T follicular helper cell (primary cell): Measurements from ENCODE around the gene TPSB2.
A peak's percentile ranks its signal among the peaks of the same experiment; 100 is the strongest.
"Not testable (repeated sequence)": the region's sequence is repeated elsewhere in the genome, so short reads cannot be mapped to it uniquely, and the experiment has no call there.

Experiments
- DNase-seq: peaks from one replicate; pipeline ENCODE4 v3.0.0-alpha.2; 2020; ENCODE audit warnings: low read depth

TPSB2 gene

DNA sequence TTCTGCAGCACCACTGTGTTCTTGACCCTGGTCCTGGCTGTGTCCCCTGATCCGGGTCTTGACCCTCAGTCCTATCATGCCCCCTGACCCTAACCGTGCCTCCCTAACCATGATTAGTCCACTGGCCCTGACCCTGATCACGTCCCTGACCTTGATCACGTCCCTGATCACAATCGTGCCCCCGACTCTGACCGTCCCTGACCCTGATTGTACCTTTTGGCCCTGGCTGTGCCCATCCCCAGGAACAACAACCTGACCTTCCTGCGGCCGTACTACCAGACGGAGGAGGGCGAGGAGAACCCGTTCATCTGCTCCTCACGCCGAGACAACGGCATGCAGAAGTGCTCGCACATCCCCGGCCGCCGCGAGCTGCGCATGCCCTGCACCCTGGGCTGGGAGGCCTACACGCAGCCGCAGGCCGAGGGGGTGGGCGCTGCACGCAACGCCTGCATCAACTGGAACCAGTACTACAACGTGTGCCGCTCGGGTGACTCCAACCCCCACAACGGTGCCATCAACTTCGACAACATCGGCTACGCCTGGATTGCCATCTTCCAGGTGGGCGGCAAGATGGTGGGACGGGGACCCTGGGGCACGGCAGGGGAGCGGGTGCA is 29.9 kb downstream of the TPSB2 start:
- DNase-seq, result no peak

DNA sequence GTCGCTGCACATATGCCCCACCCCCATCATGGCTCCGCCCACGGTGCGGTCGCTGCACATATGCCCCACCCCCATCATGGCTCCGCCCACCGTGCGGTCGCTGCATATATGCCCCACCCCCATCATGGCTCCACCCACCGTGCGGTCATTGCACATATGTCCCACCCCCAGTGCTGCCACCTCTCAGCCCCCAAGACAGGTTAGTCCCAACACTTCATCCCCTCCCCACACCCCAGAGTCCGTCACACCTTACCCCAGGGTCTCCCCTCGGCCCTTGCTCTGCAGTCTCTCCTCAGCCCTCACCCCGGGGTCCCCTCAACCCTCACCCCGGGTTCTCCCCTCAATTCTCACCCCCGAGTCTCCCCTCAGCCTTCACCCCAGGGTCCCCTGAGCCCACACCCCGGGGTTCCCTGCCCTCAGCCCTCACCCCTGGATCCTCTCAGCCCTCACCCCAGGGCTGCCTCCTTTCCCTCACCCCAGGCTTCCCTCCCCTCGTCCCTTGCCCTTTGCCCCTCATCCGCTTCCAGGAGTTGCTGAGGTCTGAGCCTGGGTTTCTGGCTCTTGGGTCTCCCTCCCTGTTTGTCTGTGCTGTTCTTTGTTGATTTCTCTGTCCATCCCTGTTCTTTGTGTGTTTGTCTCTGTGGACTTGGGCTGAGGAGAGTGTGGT is 30.5 kb downstream of the TPSB2 start:
- DNase-seq, result no peak

DNA sequence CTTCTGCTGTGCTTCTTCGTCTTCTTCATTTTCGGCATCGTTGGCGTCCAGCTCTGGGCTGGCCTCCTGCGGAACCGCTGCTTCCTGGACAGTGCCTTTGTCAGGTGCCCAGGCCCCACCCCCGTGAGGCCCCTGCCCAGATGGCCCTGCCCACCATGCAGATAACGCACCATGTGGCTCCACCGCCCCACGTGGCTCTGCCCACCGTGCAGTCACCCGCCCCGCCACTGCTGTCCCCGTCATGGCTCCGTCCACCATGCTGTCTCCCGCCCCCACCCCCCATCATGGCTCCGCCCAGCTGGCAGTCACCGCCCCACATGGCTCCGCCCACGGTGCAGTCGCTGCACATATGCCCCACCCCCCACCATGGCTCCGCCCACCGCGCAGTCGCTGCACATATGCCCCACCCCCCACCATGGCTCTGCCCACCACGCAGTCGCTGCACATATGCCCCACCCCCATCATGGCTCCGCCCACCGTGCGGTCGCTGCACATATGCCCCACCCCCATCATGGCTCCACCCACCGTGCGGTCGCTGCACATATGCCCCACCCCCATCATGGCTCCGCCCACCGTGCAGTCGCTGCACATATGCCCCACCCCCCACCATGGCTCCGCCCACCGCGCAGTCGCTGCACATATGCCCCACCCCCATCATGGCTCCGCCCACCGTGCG is 31.2 kb downstream of the TPSB2 start:
- DNase-seq, result not testable (repeated sequence)

DNA sequence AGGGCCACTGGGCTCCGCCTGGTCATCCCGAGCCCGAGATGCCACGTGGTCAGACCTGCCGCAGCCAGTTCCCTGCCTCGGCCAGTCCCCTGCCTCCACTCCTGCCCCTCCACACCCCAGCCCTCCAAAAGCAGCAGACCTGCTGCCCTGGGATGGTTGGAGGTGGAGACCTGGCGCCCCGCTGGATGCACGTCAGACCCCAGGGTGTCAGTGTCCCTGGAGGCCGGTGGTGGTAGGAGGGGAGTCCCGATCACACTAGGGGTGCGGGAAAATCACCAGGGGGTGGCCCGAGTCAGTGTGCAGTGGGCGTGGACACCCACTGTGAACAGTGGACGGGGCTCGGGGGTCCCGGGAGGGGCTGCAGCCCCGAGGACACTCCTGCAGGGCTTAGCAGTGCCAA is 31.8 kb downstream of the TPSB2 start:
- DNase-seq, result no peak

DNA sequence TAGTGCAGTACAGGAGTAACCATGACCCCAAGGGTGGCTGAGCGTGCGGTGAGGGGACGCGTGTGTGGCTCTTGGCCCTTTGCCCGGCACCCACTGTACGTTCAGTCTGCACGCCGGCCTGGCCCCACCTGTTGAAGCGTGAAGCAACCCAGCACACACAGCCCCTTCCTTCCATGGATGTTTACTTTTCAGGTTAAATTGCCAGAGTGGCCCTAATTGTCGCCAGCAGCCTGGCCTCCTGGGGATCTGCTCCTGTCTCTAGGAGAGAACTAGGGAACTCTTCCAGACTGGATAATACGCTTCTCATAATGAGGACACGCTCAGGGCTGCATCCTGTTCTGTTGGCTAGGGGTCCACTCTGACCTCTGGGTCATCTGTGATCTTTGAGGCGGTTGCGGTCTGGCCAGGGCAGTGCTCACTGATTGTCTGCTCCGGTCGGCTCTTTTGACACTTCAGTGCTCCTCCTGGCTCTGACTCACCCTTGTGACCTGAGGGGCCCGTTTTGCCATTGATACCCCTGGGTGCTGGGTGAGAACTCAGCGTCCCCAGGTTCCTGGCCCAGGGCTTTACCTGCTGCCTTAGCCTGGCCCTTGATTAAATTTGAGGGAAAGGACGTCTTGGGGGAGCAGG is 32.6 kb downstream of the TPSB2 start:
- no peak for DNase-seq

DNA sequence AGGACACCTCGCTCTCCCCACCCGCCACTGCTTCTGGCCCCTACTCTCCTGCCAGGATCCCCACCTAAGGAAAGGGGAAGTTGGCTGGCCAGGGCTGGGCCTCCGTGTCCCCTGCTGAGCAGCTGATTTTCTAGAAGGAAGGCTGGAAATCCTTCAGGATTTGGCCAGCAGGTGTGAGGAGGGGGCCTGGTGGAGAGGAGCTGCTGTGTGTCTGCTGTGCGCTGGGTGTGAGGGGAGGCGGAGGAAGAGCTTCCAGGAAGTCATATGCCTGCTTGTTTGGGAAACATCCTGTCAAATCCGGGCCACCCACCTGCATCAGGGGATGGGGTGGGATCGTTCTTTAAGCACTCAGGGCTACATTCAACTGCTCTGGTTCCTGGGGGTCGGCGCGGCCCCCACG is 33.5 kb downstream of the TPSB2 start:
- DNase-seq, result no peak

DNA sequence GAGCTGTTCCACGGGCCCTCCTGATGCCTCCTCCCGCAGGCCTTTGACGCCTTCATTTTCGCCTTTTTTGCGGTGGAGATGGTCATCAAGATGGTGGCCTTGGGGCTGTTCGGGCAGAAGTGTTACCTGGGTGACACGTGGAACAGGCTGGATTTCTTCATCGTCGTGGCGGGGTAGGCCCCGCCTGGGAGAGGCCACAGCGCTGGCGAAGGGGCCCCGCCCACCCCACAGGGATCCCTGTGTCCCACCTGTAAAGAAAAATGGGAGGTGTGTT is 34.7 kb downstream of the TPSB2 start:
- DNase-seq, result no peak

DNA sequence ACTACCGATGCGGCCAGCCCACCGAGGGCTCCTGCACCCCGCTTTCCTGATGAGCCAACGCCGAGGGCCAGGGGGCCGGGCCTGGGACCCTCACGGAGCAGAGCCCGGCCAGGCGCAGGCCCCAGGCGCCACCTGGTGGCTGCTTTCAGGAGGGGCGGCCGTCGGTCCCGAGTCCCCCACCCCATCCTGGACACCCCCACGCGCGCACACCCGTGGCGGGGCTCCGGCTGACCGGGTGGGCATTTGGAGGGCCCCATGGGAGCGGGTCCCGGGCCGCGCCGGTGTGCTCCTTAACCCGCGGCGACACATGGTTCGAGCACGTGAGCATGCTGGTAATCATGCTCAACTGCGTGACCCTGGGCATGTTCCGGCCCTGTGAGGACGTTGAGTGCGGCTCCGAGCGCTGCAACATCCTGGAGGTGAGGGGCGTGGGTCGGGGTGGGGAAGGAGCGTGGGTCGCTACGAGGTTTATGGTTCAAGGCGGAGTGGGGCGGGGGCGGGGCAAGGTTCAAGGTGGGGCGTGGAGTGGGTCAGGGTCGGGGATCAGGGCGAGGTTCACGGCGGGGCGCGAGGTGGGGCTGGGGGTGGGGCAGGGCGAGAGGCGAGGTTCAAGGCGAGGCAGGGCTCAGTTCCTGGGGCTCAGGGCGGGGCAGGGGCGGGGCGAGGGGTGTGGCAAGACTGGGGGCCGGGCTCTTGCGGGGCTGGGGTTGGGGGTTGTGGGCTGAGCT is 35.2 kb downstream of the TPSB2 start:
- no peak for DNase-seq

DNA sequence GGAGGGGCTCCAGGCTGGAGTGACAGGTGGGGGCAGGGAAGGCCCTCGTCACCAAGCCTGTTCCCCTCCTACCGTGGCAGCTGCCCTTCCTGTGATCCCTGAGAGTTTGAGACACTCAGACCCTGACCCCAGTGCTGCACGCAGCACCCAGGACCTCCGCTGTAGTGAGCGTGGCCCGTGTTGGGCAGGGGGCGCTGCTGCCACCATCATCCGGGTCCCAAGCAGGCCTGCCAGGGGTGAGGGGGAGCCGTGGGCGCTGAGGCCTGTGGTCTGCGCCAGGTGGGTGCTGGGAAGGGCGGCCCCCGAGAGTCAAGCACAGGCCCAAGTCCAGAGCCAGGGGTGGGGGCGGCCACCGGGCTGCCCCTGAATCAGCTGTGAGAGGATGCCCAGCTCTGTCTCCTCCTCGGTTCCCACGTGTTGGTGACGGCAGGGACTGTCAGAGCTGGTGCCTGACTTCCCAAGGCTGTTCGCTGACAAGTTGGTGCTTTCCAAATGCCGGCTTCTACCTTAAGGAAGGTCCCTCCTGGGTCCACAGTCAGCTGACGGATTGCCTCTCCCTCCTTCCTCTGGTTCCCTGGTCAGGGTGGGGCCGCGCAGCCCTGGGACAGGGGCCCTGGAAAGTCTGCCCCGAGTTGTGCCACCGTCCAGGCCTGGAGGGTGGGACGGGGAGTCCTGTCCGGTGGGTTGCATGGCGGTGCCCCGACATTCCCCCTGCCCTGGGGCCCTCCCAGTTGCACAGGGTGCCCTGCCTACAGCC is 36.0 kb downstream of the TPSB2 start:
- no peak for DNase-seq

DNA sequence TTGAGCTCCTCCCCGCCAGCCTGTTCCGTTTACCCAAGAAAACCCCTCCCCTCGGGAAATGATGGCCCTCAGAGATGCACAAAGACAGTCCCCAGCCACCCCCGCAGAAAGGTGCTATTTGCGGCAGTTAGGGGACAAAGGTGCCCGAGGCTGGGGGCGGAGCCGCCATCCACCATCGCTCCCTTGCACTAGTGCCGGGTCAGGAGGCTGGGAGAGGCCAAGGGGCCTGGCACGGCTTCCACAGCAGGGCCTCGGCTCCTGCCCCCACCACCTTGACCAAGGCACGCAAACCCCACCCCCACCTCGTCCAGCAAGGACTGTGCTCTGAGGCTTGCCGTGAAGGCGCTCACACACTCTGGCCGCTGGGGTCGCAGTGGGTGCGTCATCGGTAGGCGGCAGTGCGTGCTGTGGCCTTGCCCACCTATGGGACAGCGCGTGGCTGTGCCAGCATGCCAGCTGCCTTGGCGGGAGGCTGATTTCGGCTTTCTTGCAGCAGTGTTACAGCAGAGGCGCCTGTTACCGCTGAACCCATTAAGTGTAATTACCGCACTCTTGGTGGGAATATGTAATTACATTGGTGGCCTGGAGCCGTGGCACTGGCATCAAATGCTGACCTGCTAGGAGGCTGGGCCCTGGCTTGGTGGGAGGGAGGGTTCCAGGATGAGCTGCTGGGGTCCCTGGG is 36.7 kb downstream of the TPSB2 start:
- no peak for DNase-seq

DNA sequence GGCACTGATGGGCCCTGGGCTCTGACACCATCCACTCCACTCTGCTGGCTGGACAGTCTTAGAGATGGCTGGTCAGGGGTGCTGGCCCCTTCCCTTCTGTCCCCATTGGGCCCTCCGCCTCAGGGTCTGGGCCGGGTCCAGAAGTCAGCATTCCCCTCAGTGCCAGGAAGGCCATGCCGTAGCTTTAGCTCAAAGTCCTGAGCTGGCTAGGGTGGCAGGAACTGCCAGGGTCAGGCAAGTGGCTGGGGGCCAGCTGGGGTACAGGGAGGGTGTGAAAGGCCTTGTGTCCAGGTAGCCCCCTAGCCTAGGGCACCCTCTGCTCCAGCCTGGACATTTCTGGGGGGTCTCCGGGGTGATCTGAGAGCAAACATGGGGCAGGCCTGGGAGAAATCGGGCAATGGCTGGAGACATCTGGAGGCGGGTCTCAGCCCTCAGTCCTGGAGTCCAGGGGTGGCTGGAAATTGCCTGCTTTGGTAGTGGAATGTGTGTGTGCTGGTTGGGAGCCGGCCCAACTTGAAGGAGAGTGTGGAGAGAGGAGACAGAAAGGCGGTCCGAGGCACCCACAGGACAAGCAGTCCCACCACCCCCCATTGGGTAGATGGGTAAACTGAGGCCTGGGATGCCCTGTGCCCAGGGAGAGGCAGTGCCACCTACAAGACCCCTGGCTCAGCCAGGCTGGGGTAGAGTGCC is 37.5 kb downstream of the TPSB2 start:
- DNase-seq, result no peak

DNA sequence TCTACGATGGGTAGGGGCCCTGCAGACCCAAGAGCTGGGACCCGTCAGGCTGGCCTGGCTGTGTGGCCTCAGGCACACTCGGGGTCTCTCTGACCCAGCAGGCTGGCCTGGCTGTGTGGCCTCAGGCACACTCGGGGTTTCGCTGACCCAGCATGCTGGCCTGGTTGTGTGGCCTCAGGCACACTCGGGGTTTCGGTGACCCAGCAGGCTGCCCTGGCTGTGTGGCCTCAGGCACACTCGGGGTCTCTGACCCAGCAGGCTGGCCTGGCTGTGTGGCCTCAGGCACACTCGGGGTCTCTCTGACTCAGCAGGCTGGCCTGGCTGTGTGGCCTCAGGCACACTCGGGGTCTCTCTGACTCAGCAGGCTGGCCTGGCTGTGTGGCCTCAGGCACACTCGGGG is 39.2 kb downstream of the TPSB2 start:
- not testable (repeated sequence) for DNase-seq

DNA sequence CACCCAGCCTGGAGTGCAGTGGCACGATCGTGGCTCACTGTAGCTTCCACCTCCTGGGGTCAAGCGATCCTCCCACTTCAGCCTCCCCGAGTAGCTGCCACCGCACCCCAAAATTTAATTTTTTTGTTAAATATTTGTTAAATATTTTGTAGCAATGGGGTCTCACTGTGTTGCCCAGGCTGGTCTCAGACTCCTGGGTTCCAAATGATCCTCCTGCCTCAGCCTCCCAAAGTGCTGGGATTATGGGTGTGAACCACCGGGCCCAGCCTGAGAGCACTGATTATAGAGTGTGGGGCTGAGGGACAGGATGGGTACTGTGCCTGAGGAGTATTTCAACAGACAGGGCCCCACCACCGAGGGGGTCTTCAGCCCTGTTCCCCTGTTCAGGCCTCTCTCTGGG is 40.5 kb downstream of the TPSB2 start:
- DNase-seq, result no peak

DNA sequence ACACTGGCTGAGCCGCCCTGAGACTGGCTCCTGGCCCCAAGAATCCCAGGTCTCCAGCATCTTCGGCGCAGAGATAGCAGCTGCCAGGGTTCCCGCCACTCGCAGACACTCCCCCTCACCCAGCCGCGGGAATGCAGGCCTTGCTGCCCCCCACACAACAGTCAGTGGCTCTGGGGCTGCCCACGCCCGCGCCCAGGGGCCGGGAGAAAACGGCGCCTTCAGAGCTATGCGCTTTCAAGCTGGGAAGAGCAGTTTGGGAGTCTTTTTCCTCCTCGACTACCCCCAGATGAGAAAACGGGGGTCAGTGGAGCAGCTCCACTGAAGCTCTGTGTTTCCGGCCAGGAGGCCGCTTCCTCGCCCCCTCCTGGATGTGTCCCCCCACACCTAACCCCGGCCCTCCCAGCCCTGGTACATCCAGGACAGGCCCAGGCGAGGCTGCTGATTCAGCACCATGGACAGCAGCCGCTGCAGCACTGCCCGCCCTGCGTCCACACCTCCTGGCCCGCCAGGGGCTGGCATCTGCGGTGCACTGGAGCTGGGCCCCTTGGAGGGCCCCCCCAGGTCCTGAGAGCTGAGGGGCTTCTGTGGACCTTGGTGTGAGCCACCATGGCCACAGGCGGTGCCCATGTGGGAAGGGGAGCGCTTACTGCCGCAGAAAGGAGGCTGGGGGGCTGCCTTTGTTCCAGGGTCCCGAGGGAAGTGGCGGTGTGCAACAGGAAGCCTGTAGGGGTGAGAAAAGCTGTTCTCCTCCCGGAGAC is 41.4 kb downstream of the TPSB2 start:
- DNase-seq, result peak; percentile 33

DNA sequence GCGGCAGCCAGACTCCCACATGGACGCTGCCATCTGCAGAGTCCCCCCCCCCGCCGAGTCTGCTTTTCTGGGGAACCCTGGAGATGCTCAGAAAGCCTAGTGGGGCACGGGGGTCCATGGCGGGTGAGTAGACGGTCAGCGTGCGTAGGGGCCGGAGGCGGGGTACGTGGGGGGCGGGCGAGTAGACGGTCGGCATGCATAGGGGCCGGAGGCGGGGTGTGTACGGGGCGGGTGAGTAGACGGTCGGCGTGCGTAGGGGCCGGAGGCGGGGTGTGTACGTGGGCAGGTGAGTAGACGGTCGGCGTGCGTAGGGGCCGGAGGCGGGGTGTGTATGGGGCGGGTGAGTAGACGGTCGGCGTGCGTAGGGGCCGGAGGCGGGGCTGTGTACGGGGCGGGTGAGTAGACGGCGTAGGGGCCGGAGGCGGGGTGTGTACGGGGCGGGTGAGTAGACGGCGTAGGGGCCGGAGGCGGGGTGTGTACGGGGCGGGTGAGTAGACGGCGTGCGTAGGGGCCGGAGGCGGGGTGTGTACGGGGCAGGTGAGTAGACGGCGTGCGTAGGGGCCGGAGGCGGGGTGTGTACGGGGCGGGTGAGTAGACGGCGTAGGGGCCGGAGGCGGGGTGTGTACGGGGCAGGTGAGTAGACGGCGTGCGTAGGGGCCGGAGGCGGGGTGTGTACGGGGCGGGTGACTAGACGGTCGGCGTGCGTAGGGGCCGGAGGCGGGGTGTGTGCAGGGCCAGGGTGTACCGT is 44.4 kb downstream of the TPSB2 start:
- not testable (repeated sequence) for DNase-seq

DNA sequence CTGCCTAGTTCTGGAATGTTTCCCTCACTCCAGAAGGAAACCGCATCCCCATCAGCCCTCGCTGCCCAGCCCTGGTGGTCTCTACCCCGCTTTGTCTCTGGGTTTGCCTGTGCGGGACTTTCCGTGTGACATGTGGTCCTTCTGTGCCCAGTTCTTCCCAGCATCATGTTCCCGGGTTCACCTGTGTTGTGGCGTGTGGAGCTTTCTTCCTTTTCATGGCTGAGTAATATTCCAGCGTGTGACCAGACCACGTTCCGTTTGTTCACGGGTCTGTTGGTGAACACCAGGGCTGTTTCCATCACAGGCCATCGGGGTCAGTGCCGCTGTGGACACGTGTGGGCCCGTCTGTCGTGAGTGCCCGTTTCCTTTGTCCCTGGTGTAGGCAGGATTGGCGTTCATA is 45.0 kb downstream of the TPSB2 start:
- no peak for DNase-seq

DNA sequence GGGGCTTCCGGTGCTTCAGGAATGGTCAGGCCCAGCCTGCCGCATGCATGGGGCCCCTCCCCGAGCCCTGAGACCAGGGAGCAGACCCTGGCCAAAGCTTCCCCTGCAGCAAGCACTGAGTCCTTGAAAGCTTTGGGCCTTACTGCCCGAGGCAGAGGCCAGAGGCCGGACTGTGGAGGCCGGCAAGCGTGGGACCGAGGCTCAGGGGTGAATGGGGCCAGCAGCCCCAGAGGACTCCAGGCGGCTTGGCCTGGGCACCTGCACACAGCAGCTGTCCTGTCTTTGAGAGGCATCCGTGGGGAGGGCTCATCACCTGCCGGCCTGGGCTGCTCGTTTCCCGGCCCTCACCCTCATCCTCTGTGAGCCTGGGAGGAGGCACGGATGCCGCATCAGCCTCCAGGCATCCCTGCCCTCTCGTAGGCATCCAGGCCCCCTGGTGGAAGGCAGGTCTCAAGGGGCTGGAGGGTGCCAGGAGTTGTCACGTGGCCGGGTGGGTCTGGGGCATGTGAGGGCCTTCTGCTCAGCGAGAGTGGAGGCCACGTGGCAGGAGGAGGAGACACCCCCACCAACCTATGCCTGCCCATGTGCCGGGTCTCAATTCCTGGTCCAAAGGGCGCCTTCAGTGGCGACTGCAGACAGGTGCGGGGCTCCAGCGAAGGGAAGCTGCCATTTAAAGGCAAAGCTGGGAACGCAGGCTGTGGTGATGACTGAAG is 45.7 kb downstream of the TPSB2 start:
- no peak for DNase-seq
